ENCODE measurements around the gene HPGDS.

- TF ChIP-seq POLR2A (IDR thresholded peaks at IDR 0.05; ENCODE audit: low read depth, low read length) (no peak), SPI1 (IDR thresholded peaks at IDR 0.05; ENCODE audit: low read depth, low read length) (no peak), POLR2AphosphoS5 (IDR thresholded peaks at IDR 0.05; ENCODE audit: low read depth, low read length) (no peak), POU2F2 (IDR thresholded peaks at IDR 0.05; ENCODE audit: low read depth, low read length) (no peak), TAF1 (IDR thresholded peaks at IDR 0.05; ENCODE audit: low read depth, low read length) (no peak)
Observed at GRCh38 chr4:94338681-94339351, 3.8 kb downstream of the HPGDS start.
